DMS53 treated with DMSO at 0.1 percent for 48 hours (cell line): ENCODE measurements around the gene STT3A.
"Not testable (repeated sequence)": the region's sequence is repeated elsewhere in the genome, so short reads cannot be mapped to it uniquely, and the experiment has no call there.

Experiments used
- DNase-seq: peaks from one replicate; lab custom pipeline; 2025; ENCODE audit not compliant: unreplicated experiment; lab: John Stamatoyannopoulos, UW

Gene STT3A

DNA sequence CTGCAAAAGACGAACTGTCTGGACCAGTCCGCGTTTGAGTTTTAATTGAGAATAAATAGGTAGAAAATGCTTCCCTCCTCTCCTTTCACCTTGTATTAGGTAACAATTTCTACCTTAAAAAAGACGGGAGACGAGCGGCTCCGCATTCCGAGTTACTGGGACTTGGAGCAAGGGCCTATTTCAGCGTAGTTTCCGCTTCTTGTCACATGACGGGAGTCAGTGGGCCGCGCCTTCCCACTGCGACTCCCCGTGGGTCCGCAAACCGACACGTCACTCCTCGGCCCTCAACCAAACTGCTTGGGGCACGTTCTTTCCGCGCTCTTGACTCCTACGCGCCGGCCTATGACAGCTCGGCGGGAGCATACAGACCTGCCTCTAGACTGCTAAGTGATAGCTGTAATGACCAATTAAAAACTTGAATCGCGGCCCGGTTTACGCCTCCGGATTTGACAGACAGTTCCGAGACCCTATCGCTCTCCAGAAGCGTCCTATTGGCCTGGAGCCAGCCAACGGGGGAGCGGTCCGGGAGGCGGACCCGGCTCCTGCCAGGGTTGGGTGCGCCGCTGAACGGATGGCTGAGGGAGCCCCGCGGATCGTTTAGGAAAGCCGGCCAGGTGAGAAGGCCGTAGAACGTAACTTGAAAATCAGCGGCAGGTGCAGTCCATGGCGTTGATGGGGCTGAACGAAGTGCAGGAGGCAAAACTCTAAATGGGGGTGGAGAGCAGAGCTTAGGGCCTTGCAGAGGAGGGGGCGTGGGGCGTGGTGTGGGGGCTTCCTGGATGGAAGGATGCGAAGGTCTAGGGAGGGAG is at the start of gene STT3A:
TSS of gene STT3A (plus strand) at position 548 of the 809 bp plus-strand sequence. CDS start 3,064 bp downstream, outside the sequence.
- peak; percentile 99 for DNase-seq

- DNase-seq = no peak
Measured at GRCh38 chr11:125550780-125551179, 41.9 kb upstream of the STT3A start.

GRCh38 chr11:125551835-125552342 is 40.8 kb upstream of the STT3A start:
- no peak for DNase-seq

DNA sequence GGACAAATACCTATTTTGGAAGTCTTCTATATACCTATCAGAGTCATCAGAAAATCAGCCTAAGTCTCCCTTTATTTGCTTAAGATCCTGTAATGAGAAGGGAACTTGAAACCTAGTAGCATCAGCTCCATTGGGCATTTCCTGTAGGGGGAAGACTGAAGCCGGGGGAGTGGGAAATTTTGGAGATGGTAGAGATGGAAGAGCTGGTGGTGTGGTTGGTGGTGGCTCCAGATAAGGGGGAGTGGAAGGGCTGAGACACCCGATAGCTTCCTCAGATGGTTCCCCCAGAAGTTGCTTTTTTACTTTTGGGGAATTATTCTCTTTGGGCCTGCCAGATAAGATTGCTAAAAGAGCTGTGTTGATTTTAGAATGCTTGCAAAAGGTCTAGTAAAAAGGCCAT is 39.7 kb upstream of the STT3A start:
- DNase-seq = no peak

- no peak for DNase-seq
Measured at GRCh38 chr11:125553357-125553756, 39.3 kb upstream of the STT3A start.

DNA sequence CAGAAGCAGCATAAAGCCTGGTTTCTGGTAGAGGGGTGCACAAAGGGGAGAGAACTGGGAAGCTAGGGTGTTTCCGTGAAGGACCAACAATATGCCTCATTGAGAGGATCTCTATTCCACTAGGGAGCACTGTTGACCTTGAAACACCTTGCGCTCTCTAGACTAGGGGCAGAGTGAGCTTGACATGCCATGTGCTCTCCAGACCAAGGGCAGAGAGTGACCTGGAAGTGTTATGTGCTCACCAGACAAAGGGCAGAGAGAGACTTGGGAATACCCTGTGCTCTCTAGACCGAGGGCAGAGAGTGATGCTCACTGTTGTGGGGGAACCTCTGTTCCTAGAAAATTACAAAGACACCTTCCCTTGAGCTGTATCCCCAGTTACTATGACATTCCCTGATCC is 38.6 kb upstream of the STT3A start:
- DNase-seq = no peak

DNA sequence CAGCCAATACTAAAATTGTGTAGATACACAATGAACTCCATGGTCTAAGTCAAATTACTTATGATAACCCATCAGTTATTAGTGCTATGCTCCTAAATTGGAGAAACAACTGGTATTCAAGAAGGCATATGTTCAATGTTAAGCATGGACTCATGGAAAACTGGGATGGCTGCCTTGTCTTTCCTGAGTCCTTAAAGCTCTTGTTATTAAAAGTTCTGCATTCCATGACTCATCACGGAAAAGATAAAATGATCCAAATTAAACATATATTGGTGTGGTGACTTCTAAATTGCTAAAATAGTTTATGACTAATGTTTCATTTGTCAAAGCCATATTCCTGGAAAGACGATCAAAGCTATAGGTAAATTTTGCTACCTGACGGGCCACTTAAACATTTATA is 32.8 kb upstream of the STT3A start:
- DNase-seq = no peak

DNA sequence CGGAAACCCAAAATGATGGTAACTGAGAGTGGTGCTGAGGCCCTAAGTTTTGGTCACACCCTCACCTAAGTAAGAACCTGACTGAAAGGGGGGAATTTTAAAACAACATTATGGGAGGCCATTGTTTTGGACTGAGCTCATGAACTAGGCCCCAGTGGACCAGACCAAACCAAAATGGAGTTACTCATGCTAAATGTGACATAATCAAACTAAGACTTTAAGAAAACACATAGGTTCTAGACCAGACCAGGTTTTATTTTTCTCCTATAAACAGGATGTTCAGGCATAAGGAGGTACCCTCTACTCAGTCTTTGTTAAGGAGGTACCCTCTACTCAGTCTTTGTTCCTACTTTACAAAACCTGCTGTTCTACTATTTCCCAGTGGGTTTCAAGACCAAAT is 30.7 kb upstream of the STT3A start:
- no peak for DNase-seq

GRCh38 chr11:125562430-125562829 is 30.2 kb upstream of the STT3A start:
- DNase-seq = no peak

DNA sequence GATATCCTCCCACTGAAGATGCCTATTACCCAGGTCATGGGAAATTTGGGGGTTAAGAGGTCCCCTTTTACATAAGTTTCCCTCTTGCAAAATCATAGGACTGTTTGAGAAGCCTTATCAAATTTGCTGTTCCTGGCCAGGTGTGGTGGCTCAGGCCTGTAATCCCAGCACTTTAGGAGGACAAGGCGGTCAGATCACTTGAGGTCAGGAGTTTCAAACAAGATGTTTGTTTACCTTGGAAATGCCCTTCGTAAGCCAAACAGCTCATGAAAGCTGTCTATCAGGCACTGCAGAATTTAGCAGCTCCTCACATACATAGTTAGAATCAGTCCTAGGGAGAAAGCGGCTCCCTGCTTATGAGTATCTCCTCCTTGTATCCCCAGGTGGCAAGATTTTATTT is 28.3 kb upstream of the STT3A start:
- DNase-seq = peak; percentile 32

DNA sequence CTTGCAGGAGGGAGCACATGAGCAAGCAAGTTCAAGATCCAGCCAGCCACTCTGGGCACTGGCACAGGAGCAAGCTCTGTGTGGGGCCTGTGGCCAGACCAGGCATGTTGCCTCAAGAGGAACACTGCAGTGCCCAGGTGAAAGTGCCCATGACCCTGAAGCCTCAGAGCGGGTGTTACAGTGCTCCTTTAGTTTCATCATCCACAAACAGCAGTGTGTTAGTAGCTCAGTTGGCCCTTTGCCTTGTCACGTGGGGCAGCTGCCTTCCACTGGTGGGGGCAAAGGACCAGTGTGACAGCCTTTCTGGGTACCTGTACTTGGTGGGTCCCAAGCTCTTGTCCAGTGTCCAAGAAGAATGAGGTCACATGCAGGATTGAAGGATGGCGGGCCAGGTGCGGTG is 26.4 kb upstream of the STT3A start:
- DNase-seq = no peak

DNA sequence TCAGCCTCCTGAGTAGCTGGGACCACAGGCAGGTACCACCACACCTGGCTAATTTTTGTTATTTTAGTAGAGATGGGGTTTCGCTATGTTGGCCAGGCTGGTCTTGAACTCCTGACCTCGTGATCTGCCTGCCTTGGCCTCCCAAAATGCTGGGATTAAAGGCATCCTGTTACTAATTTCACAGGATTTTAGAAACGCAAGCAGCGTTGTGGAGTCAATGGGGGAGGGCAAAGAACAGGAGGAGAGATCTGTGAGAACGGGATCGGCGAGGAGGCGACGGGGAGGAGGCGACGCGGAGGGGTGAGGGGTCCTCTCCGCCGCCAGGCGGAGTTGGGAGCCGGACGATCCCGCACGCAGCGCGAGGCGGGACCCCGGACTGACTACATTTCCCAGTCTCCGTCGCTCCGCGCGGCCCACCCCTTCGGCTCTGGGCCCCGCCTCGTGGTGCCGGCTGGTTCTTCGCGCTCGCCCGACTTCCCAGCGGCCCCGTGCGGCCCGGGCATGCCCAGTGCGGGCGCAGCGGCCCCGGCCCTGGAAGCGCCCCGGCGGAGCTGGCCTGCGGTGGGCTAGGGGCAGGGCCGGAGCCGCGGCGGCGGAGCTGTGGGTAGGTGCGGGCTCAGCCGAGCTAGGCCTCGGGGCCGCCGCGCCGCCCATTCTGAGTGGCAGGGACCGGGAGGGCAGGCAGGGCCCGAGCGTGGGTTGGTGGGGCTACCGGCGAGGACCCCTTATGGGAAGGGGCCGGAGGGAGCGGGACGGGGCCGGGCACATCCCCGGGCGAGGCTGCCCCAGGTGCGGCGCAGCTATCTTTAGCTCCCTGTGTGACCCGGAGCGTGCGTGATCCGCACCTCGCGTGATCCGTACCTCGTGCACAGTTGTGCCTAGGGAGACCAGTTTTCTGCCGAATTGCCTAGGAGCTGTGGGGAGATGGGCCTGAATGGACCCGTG is 23.4 kb upstream of the STT3A start, which contains the start of gene EI24:
TSS of gene EI24 (plus strand) at position 508 of the 945 bp plus-strand sequence. CDS start 3,051 bp downstream, outside the sequence.
- DNase-seq = peak; percentile 83

DNA sequence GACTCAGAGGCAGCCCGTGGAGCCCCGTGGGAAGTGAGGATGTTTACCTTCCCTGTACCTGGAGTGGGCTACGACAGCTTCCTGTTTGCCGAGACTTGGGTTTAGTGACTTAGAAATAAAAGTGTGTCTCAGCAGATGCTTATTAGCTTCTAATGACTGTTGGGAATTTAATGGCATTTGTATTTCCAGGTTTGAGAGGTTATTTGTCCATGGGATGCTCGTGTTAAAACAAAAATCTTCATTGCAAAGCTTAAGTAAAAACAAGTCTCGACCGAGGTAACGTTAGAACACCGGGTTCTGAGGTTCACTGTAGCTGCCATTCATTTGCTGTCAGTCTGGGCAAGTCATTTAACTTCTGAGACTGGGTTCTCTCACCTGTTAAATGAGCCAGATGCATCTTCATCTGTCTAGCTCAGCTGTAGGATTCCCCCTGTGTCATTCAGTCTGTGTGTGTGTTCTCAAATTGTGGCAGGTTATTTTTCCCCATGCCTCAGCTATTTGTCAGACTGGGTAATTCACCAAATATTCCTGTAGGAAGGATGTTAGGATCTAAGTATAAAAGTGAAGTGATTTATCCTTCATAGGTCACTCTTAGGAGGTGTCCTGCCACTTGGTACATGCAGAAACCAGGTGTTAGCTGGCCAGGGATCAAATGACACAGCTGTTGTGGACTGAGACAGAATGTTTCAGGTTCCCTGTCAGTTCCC is 22.6 kb upstream of the STT3A start:
- no peak for DNase-seq

DNA sequence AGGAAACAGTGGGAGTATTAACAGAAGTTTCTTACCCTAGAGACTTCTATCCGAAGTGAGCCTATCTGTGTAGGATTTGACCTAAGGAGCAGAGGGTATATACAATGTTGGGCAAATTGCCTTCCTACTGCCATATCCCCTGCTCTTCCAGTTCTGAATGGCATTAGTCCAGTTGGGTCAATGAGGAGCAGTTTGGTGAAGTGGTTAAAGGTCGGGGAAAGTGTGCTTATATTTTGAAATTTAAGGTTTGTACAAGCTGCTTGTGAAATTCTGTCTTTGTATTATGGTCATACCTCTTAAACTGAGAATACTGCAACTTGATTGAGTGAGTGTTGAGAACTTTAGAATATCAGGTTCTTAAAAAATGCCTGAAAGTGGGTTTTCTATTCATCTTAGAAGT is 21.7 kb upstream of the STT3A start:
- DNase-seq = no peak

DNA sequence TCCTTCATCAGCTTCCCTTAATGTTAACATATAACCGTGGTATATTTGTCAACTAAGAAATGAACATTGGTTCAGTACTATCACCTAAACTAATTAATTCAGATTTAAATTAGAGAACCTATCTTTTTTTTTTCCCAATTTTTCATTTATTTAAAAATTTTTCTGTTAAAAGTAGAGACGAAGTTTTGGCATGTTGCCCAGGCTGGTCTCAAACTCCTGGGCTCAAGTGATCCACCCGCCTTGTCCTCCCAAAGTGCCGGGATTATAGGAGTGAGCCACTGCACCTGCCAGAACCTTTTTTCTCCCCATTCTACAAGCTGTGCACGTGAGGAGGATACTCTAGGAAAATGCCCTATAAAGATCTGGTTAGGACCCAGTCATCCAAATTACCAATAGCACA is 19.7 kb upstream of the STT3A start:
- DNase-seq = no peak

DNA sequence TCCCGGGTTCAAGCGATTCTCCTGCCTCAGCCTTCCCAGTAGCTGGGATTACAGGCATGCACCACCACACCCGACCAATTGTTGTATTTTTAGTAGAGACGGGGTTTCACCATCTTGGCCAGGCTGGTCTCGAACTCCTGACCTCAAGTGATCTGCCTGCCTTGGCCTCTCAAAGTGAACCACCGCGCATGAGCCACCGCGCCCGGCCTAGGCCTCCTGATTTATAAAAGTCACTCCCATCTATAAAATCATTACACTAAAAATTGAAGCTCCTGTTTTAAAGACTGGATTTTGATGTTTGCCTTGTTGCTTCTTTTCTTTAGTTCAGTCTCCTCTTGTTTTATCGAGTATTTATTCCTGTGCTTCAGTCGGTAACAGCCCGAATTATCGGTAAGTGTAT is 15.5 kb upstream of the STT3A start:
- not testable (repeated sequence) for DNase-seq

- DNase-seq = no peak
Measured at GRCh38 chr11:125578783-125579182, 13.9 kb upstream of the STT3A start.

DNA sequence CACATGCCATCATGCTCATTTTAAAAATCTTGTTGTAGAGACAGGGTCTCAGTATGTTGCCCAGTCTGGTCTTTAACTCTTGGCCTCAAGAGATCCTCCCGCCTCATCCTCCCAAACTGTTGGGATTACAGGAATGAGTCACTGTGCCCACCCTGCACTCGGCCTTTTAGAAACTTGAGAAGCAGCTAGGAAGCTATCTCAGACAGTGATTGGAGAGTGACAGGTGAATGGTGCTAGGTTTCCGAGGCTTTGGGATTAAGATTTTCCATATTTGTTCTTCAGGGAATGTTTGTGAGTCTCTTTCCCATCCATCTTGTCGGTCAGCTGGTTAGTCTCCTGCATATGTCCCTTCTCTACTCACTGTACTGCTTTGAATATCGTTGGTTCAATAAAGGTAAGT is 12.8 kb upstream of the STT3A start:
- DNase-seq = no peak

GRCh38 chr11:125583496-125583895 is 9.2 kb upstream of the STT3A start:
- no peak for DNase-seq

DNA sequence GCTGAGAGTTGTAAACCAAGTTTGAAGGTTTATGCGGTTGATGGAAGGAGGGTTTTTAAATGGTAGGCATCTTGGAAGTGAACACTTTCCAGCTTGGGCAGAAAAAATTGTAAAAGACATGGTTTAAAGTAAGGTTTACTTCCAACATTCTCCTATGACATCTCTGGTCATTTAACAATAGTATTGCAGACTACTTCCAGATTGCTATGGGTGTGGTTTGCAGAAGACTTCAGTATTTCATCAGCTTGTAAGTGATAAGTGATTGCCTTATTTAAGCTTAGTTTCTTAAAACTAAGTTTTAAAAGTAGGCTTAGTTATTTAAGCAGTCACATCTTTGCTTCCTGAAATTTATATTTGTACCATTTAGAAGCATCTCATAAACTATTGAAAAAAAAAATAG is 7.2 kb upstream of the STT3A start:
- DNase-seq = no peak

DNA sequence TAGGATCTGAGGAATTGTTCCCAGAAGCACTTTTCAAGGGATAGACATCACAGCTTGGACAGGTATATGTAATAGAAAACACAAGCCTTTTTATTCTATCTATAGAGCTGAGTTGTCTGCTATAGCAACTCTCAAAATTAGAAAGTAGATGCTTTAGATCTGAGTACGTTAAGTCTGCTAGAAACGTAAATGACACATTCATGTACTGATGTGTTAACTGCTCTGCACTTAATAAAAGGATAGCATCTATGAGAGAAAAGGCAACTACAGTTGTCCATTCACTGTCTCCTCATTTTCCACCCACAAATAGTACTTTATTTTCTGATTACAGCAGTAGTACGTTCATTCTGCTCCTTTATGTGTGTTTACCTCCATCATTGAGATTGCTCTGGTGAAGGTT is 6.0 kb upstream of the STT3A start:
- DNase-seq = no peak
